OCI-LY3 (cell line): Measurements from ENCODE around the gene CD200.

ENCODE experiments used
- H2AFZ ChIP-seq: fragments of 200-600, 300-600 bp; shearing (Covaris generic); 2 replicates; pipeline ENCODE4 v1.6.0; 2014; ENCODE audit warnings: antibody characterized with exemption, low read depth, low read length
- H3K27ac ChIP-seq: fragments of 200-600, 300-600 bp; sonication (generic); 2 replicates; pipeline ENCODE4 v1.5.1; 2014; ENCODE audit warnings: mild to moderate bottlenecking, low read length, moderate library complexity, mixed read lengths
- H3K27me3 ChIP-seq: fragments of 200-600, 300-600 bp; sonication (generic); 2 replicates; pipeline ENCODE4 v1.6.1; 2014; ENCODE audit warnings: low read depth, low read length, mixed read lengths
- H3K36me3 ChIP-seq: fragments of 200-600, 300-600 bp; sonication (generic); replicated peaks from 2 replicates; pipeline ENCODE3; 2014; ENCODE audit warnings: low read depth, low read length, mixed read lengths
- H3K4me1 ChIP-seq: fragments of 300-600, 200-600 bp; sonication (generic); 2 replicates; pipeline ENCODE4 v1.6.1; 2014; ENCODE audit warnings: low read length, mixed read lengths
- H3K4me2 ChIP-seq: fragments of 200-600, 300-600 bp; sonication (generic); 2 replicates; pipeline ENCODE4 v1.6.1; 2014; ENCODE audit warnings: low read length, mixed read lengths
- H3K4me3 ChIP-seq: fragments of 300-600, 200-600 bp; sonication (generic); 2 replicates; pipeline ENCODE4 v1.5.1; 2014; ENCODE audit warnings: antibody characterized with exemption, mild to moderate bottlenecking, low read length, moderate library complexity
- H3K79me2 ChIP-seq: fragments of 300-600, 200-600 bp; shearing (Covaris generic); 2 replicates; pipeline ENCODE4 v1.6.1; 2014; ENCODE audit warnings: mild to moderate bottlenecking, low read length, mixed read lengths
- H3K9ac ChIP-seq: fragments of 300-600, 200-600 bp; shearing (Covaris generic); 2 replicates; pipeline ENCODE4 v1.6.0; 2014; ENCODE audit warnings: mild to moderate bottlenecking, low read length, moderate library complexity
- H3K9me3 ChIP-seq: fragments of 200-600, 300-600 bp; shearing (Covaris generic); 2 replicates; pipeline ENCODE4 v1.6.1; 2014; ENCODE audit warnings: low read length, mixed read lengths; ENCODE audit not compliant: insufficient read depth
- H4K20me1 ChIP-seq: fragments of 200-600, 300-600 bp; sonication (generic); 2 replicates; pipeline ENCODE4 v1.6.1; 2016; ENCODE audit warnings: low read length, mixed read lengths; ENCODE audit not compliant: insufficient read depth
- CTCF ChIP-seq: fragments of 200-600, 300-600 bp; sonication (generic); IDR thresholded peaks from 2 replicates; pipeline ENCODE4 v1.5.1; 2014; ENCODE audit warnings: antibody characterized with exemption, low read length, low read depth
- EZH2phosphoT487 ChIP-seq: fragments of 200-600 bp; shearing (Covaris generic); IDR thresholded peaks from 2 replicates; pipeline ENCODE4 v1.6.1; 2018; ENCODE audit warnings: antibody characterized with exemption, mixed run types, low read depth

CD200 gene

GRCh38 chr3:112333381-112334317 is 693 bp downstream of the CD200 start:
- Histone ChIP-seq H3K4me1 (no peaks in the 10 kb centered on the region), H3K4me2 (peak overlapping the region; percentile 100), H3K9me3 (no peaks in the 10 kb centered on the region), H3K4me3 (peak overlapping the region; percentile 90), H3K36me3 (no peaks in the 10 kb centered on the region), H4K20me1 (no peaks in the 10 kb centered on the region), H3K9ac (peak overlapping the region; percentile 47; the same call in 1 of the 2 replicates), H3K27me3 (peaks cover 14% of the 10 kb centered on the region), H3K27ac (no peak overlapping the region), H3K79me2 (no peaks in the 10 kb centered on the region), H2AFZ (peak overlapping the region; percentile 77)
- TF ChIP-seq CTCF (no peak), EZH2phosphoT487 (no peak)

GRCh38 chr3:112334691-112335433 is 1.9 kb downstream of the CD200 start:
- H3K9me3 ChIP-seq = no peaks in the 10 kb centered on the region
- no peaks in the 10 kb centered on the region for H3K79me2 ChIP-seq
- no peak overlapping the region for H3K9ac ChIP-seq
- H2AFZ ChIP-seq = no peak overlapping the region
- H3K27me3 ChIP-seq = peaks cover 14% of the 10 kb centered on the region
- TF ChIP-seq EZH2phosphoT487 (no peak), CTCF (no peak)
- H3K4me3 ChIP-seq = no peak overlapping the region
- H3K4me2 ChIP-seq = no peak overlapping the region
- no peaks in the 10 kb centered on the region for H4K20me1 ChIP-seq
- no peaks in the 10 kb centered on the region for H3K4me1 ChIP-seq
- H3K27ac ChIP-seq = no peak overlapping the region
- H3K36me3 ChIP-seq = no peaks in the 10 kb centered on the region

GRCh38 chr3:112335434-112335781 is 2.5 kb downstream of the CD200 start:
- H3K9ac ChIP-seq = no peak overlapping the region
- H3K27ac ChIP-seq = no peak overlapping the region
- peaks cover 14% of the 10 kb centered on the region for H3K27me3 ChIP-seq
- no peak overlapping the region for H3K4me2 ChIP-seq
- H3K79me2 ChIP-seq = no peaks in the 10 kb centered on the region
- no peaks in the 10 kb centered on the region for H3K4me1 ChIP-seq
- H3K4me3 ChIP-seq = no peak overlapping the region
- TF ChIP-seq CTCF (no peak), EZH2phosphoT487 (no peak)
- no peaks in the 10 kb centered on the region for H3K36me3 ChIP-seq
- no peaks in the 10 kb centered on the region for H3K9me3 ChIP-seq
- H2AFZ ChIP-seq = no peak overlapping the region
- H4K20me1 ChIP-seq = no peaks in the 10 kb centered on the region

- Histone ChIP-seq H3K27me3 (peaks cover 14% of the 10 kb centered on the region), H3K79me2 (no peaks in the 10 kb centered on the region), H3K4me2 (no peak overlapping the region), H3K27ac (no peak overlapping the region), H3K9me3 (no peaks in the 10 kb centered on the region), H3K36me3 (no peaks in the 10 kb centered on the region), H2AFZ (no peak overlapping the region), H3K4me1 (no peaks in the 10 kb centered on the region), H4K20me1 (no peaks in the 10 kb centered on the region), H3K9ac (no peak overlapping the region), H3K4me3 (no peak overlapping the region)
- TF ChIP-seq EZH2phosphoT487 (no peak), CTCF (no peak)
Measured at GRCh38 chr3:112338021-112338726, 5.2 kb downstream of the CD200 start.
